Stimulated activated CD4-positive, alpha-beta T cell treated with anti-CD3 and anti-CD28 coated beads, Interleukin-12 subunit alpha, Interleukin-12 subunit beta, amount 100 ng/mL, for 24 hours (primary cell): Measurements from ENCODE around the gene UBN2.

ENCODE experiments used
- DNase-seq, 2 experiments: peaks; one replicate each; pipeline ENCODE4 v3.0.0-alpha.2; 2020; ENCODE audit warnings: low read depth in 2 of 2

The UBN2 gene

GRCh38 chr7:139231513-139232376, 708 bp downstream of the UBN2 start:
- DNase-seq: peak in 1 of 2 experiments; percentile 14

- DNase-seq: no peak
Observed at GRCh38 chr7:139232377-139232717, 1.3 kb downstream of the UBN2 start.

GRCh38 chr7:139232904-139233303, 1.9 kb downstream of the UBN2 start:
- no peak for DNase-seq

GRCh38 chr7:139241258-139241657, 10.2 kb downstream of the UBN2 start:
- no peak for DNase-seq

- DNase-seq: no peak
Observed at GRCh38 chr7:139242741-139243281, 11.8 kb downstream of the UBN2 start.

- DNase-seq: no peak
Observed at GRCh38 chr7:139245401-139245800, 14.4 kb downstream of the UBN2 start.

GRCh38 chr7:139246494-139246893, 15.5 kb downstream of the UBN2 start:
- no peak for DNase-seq

- DNase-seq: no peak
Observed at GRCh38 chr7:139246905-139247304, 15.9 kb downstream of the UBN2 start.

- no peak for DNase-seq
Observed at GRCh38 chr7:139249179-139249810, 18.3 kb downstream of the UBN2 start.

GRCh38 chr7:139252451-139252850, 21.4 kb downstream of the UBN2 start:
- no peak for DNase-seq

GRCh38 chr7:139254281-139254680, 23.2 kb downstream of the UBN2 start:
- DNase-seq: no peak

- DNase-seq: no peak
Observed at GRCh38 chr7:139254728-139255127, 23.7 kb downstream of the UBN2 start.

GRCh38 chr7:139255290-139255689, 24.3 kb downstream of the UBN2 start:
- no peak for DNase-seq

- DNase-seq: no peak
Observed at GRCh38 chr7:139259142-139259541, 28.1 kb downstream of the UBN2 start.

GRCh38 chr7:139264220-139264619, 33.2 kb downstream of the UBN2 start:
- no peak for DNase-seq

- DNase-seq: no peak
Observed at GRCh38 chr7:139265673-139266072, 34.6 kb downstream of the UBN2 start.

- DNase-seq: no peak
Observed at GRCh38 chr7:139271718-139272628, 40.9 kb downstream of the UBN2 start.

GRCh38 chr7:139284252-139284896, 53.3 kb downstream of the UBN2 start:
- DNase-seq: no peak

GRCh38 chr7:139286144-139286543, 55.1 kb downstream of the UBN2 start:
- no peak for DNase-seq

GRCh38 chr7:139292821-139293220, 61.8 kb downstream of the UBN2 start:
- no peak for DNase-seq

GRCh38 chr7:139293534-139293933, 62.5 kb downstream of the UBN2 start:
- DNase-seq: no peak

GRCh38 chr7:139294241-139294640, 63.2 kb downstream of the UBN2 start:
- no peak for DNase-seq
